ENCODE measurements around the gene MYO16. TPM values are rescaled to one million over a fixed set of nuclear protein-coding genes. Genes with fewer than 3 reads are reported as not detected.

MYO16 gene
- total RNA-seq, 1 experiment from 2014 or later = not detected

- no CpG with 5 or more reads among the region's 5 CpGs for WGBS (ENCODE audit: extremely low coverage, insufficient read length, low lambda C conversion rate)
- Histone ChIP-seq H3K23me2 (ENCODE audit: insufficient read length, low read depth, low read length, poor library complexity, severe bottlenecking) (no peaks in the 10 kb centered on the region), H2BK5ac (ENCODE audit: insufficient read length, low read length) (no peak overlapping the region), H2BK12ac (ENCODE audit: insufficient read length, low read depth, low read length) (no peak overlapping the region), H2BK20ac (ENCODE audit: low read depth, low read length, poor library complexity, severe bottlenecking) (no peak overlapping the region), H2BK120ac (ENCODE audit: low read depth, low read length, poor library complexity, severe bottlenecking) (no peak overlapping the region), H3K27ac (ENCODE audit: insufficient read length, low read depth, low read length) (no peak overlapping the region), H3T11ph (ENCODE audit: low read length) (no peak overlapping the region), H3K9me3 (ENCODE audit: control insufficient read depth, low read depth, low read length) (no peaks in the 10 kb centered on the region), H3K23ac (ENCODE audit: insufficient read length, low read depth, low read length) (no peak overlapping the region), H2AFZ (ENCODE audit: low read length) (no peak overlapping the region), H3K79me2 (ENCODE audit: insufficient read depth, low read length) (no peaks in the 10 kb centered on the region), H3K4ac (ENCODE audit: low read depth, low read length) (no peak overlapping the region), H4K91ac (ENCODE audit: insufficient read length, low read depth, low read length) (no peak overlapping the region), H4K8ac (replicated peaks; ENCODE audit: insufficient read length, low read depth, low read length) (no peak overlapping the region), H3K4me2 (ENCODE audit: insufficient read depth, insufficient read length, low read length) (no peak overlapping the region), H3K18ac (ENCODE audit: insufficient read length, low read depth, low read length) (no peak overlapping the region), H4K5ac (ENCODE audit: insufficient read length, low read depth, low read length) (no peak overlapping the region), H3K56ac (ENCODE audit: insufficient read length, low read depth, low read length) (no peak overlapping the region), H3K9ac (ENCODE audit: extremely low read depth, insufficient read length, low read length) (no peak overlapping the region), H3K79me1 (ENCODE audit: insufficient read depth, low read depth, low read length, poor library complexity, severe bottlenecking) (no peaks in the 10 kb centered on the region), H3K27me3 (ENCODE audit: insufficient read depth, low read length) (no peaks in the 10 kb centered on the region), H2BK15ac (ENCODE audit: low read depth, low read length) (no peak overlapping the region), H3K4me1 (ENCODE audit: insufficient read depth, low read length) (no peaks in the 10 kb centered on the region), H2AK5ac (ENCODE audit: insufficient read length, low read length) (no peak overlapping the region), H4K20me1 (ENCODE audit: control insufficient read depth, insufficient read depth, insufficient read length) (no peaks in the 10 kb centered on the region), H3K14ac (ENCODE audit: insufficient read depth, low read length) (no peak overlapping the region)
- no peak for DNase-seq
- no peak for TF ChIP-seq CTCF (conservative IDR thresholded peaks at IDR 0.05)
- no peaks in the 10 kb centered on the region; a peak in 1 of 7 replicates for H3K36me3 Mint-ChIP-seq (ENCODE audit: insufficient read depth in 1 of 3, low read depth in 3 of 3)
- no peaks in the 10 kb centered on the region for H3K27me3 Mint-ChIP-seq (ENCODE audit: low read depth)
- peaks cover 7 to 18% of the 10 kb centered on the region in 2 experiments for H3K4me1 Mint-ChIP-seq
- H3K4me3 Mint-ChIP-seq = no peak overlapping the region
- H3K9me3 Mint-ChIP-seq = no peaks in the 10 kb centered on the region
- no peak overlapping the region for H3K27ac Mint-ChIP-seq
These were observed 297.5 kb downstream of the MYO16 start for GRCh38 chr13:108926862-108927261.
